K562 treated with DMSO at 1 percent for 12 hours (cell line): Measurements from ENCODE around the gene TMEM225B. TPM values are rescaled to one million over a fixed set of nuclear protein-coding genes. Genes with fewer than 3 reads are reported as not detected.

Experiments used
- total RNA-seq: library from RNA; unstranded; fragments of 300-600 nt; gene quantifications from 2 replicates; pipeline ENCODE4 v1.2.3, GENCODE V29; 2022; ENCODE audit not compliant: insufficient read depth

TMEM225B gene
- total RNA-seq: not detected in 2 replicates

DNA sequence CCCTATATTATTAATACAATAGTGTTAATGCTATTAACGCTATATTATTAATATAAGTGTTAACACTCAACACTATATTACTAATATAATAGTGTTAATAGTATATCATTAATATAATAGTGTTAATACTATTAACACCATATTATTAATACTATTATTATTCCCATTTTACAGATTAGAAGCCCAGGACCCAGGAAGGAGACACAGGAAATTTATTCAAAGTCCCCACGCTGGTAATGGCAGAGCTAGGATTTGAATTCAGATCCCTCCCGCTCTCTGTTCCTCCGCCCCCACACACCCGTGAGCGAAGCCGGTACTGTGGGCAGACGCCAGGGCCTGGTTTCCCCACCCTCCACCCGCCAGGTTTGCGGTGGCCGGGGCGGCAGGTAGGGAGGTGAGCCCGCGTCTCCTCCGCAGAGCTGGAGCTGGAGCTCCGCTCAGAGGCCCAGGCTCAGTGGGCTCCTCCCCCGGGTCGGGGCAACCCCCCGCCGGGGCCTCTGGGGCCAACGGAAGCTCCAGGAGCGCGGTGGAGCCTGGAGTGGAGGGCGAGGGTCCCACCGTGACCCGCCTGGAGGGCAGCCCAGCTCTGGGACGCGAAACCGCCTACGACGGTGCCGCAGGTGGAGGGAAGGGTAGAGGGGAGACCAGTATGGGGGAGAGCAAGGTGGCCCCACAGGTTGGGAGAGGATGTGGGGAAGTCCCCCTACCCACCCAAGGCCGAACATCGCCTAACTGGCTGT lies at the start of gene TMEM225B:
Gene TMEM225B, plus strand, starts transcription at position 506 of the 740 bp plus-strand sequence. CDS start 6,122 bp downstream, outside the sequence.

GRCh38 chr7:99551767-99552463 lies 46.2 kb upstream of the TMEM225B start, which contains the start of gene FAM200A:
Gene FAM200A (minus strand): TSS chr7:99552114. CDS start chr7:99548407, 3,707 bp downstream.

DNA sequence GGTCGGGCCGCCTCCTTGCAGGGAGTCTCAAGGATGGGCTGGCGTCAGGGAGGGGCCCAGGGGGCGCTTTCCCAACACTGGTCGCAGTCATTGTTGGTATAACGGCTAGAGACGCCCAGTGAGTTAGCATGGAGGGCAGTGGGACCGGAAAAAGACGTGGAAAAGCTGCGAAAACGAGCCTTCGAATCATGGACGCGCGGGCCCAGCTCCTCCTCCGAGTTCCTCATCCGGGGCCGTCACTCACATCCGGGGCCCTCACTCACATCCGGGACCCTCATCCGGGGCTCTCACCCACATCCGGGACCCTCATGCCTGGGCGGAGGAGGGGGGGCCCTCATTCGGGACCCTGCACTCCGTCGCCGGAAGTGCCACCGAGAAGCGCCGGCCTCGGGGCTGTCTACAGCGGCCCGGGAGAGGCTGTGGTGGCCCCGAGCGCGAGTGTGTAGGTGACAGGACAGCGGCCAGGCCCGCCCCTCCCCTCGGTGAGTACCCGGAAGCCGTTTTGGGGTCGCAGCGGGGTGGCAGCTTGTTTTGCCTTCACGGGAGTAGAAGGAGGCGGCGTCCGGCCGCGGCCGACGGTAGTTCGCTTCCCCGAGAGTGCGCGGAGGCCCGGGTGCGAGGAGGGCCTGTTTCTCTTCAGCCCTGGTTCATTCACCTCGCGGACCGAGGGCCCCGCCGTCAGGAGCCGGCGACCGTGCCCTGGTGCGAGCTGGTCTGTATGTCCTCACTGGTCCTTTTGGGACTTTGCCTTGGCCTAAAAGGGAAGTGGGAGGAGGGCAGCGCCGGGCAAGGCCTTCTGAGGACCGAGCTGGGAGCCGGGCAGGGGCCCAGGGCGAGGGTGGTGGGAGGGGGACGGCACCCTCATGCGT lies 39.5 kb upstream of the TMEM225B start, which contains the start of gene ZNF655:
Gene ZNF655, plus strand, starts transcription at position 337 of the 869 bp plus-strand sequence. CDS start 1,918 bp downstream, outside the sequence.

GRCh38 chr7:99616359-99617191 lies 18.5 kb downstream of the TMEM225B start, which contains the start of gene ZSCAN25:
Gene ZSCAN25 (plus strand): TSS chr7:99616946. CDS start chr7:99619607, 2,661 bp downstream.

Other genes with a start within 250 kb of the TMEM225B start
- 633 and 716 TPM in 2 replicates for gene ARPC1B, start 223.5 kb upstream of the TMEM225B start, total RNA-seq
- gene PDAP1, start 189.7 kb upstream of the TMEM225B start, total RNA-seq: 114 and 162 TPM in 2 replicates
- 267 and 275 TPM in 2 replicates for gene BUD31, start 189.3 kb upstream of the TMEM225B start, total RNA-seq
- gene PTCD1, start 159.5 kb upstream of the TMEM225B start, total RNA-seq: 8.7 and 11.1 TPM in 2 replicates
- gene CPSF4, start 159.3 kb upstream of the TMEM225B start, total RNA-seq: 71.2 and 94.9 TPM in 2 replicates
- gene ATP5MF, start 132.1 kb upstream of the TMEM225B start, total RNA-seq: 1,063 and 1,126 TPM in 2 replicates
- 7.2 and 22.3 TPM in 2 replicates for gene ZNF789, start 125.4 kb upstream of the TMEM225B start, total RNA-seq
- gene ZNF394, start 98.0 kb upstream of the TMEM225B start, total RNA-seq: 18.0 and 28.2 TPM in 2 replicates
- gene ZKSCAN5, start 93.6 kb upstream of the TMEM225B start, total RNA-seq: 6.2 and 15.0 TPM in 2 replicates
- gene FAM200A, start 46.2 kb upstream of the TMEM225B start, total RNA-seq: 3.5 and 11.1 TPM in 2 replicates
- gene ZNF655, start 39.6 kb upstream of the TMEM225B start, total RNA-seq: 37.2 and 85.5 TPM in 2 replicates
- 6.8 and 12.2 TPM in 2 replicates for gene ZSCAN25, start 18.7 kb downstream of the TMEM225B start, total RNA-seq
- gene CYP3A5, start 81.7 kb downstream of the TMEM225B start, total RNA-seq: 3.2 and 11.1 TPM in 2 replicates
- gene CYP3A7, start 136.9 kb downstream of the TMEM225B start, total RNA-seq: not detected in 2 replicates
- gene CYP3A4, start 185.9 kb downstream of the TMEM225B start, total RNA-seq: not detected in 2 replicates
- gene CYP3A43, start 229.7 kb downstream of the TMEM225B start, total RNA-seq: not detected in 2 replicates